ENCODE results near the gene LDHAL6A. TPM values are rescaled to one million over a fixed set of nuclear protein-coding genes. Genes with fewer than 3 reads are reported as not detected.

Gene LDHAL6A
- total and polyA plus RNA-seq, 2 of the 13 experiments (the other 11 are each of a cell fraction or from before 2014, with no cell fraction given), result not detected

GRCh38 chr11:18526521-18527296, 71.1 kb downstream of the LDHAL6A start, which contains the start of gene TSG101 (continued):
- TF ChIP-seq ATF3 (CRISPR knock-in tag; IDR thresholded peaks at IDR 0.05), result peak; percentile 45; the same call in 1 of the 2 replicates
- TF ChIP-seq YY1 (IDR thresholded peaks at IDR 0.05; ENCODE audit: insufficient read depth, insufficient replicate concordance, low read depth, low read length), result peak; percentile 85
- TF ChIP-seq ATF7-NPFF (CRISPR knock-in tag; IDR thresholded peaks at IDR 0.05; ENCODE audit: low read depth), result peak; percentile 92
- TF ChIP-seq MIER3 (CRISPR knock-in tag; IDR thresholded peaks at IDR 0.05; ENCODE audit: borderline replicate concordance), result no peak; the same call in 1 of the 2 replicates
- TF ChIP-seq ZNF121 (CRISPR knock-in tag; IDR thresholded peaks at IDR 0.05), result peak; percentile 56
- no peak for TF ChIP-seq ESRRA (CRISPR knock-in tag; IDR thresholded peaks at IDR 0.05; ENCODE audit: low read depth)
- no peak for TF ChIP-seq TEAD2 (CRISPR knock-in tag; IDR thresholded peaks at IDR 0.05)
- peak; percentile 71; the same call in 1 of the 2 replicates for TF ChIP-seq ZNF790 (CRISPR knock-in tag; IDR thresholded peaks at IDR 0.05; ENCODE audit: borderline replicate concordance)
- peak; percentile 94 for TF ChIP-seq ARNT2 (CRISPR knock-in tag; IDR thresholded peaks at IDR 0.05; ENCODE audit: low read depth)
- TF ChIP-seq ZFP37 (CRISPR knock-in tag; IDR thresholded peaks at IDR 0.05; ENCODE audit: borderline replicate concordance), result no peak
- TF ChIP-seq ZC3H4 (CRISPR knock-in tag; IDR thresholded peaks at IDR 0.05; ENCODE audit: borderline replicate concordance), result no peak
- TF ChIP-seq STAT6 (CRISPR knock-in tag; IDR thresholded peaks at IDR 0.05; ENCODE audit: borderline replicate concordance), result peak; percentile 59; the same call in 1 of the 2 replicates
- no peak for TF ChIP-seq ZSCAN22 (CRISPR knock-in tag; IDR thresholded peaks at IDR 0.05)
- no peak; the same call in 1 of the 2 replicates for TF ChIP-seq HMGXB3 (CRISPR knock-in tag; IDR thresholded peaks at IDR 0.05; ENCODE audit: borderline replicate concordance)
- no peak for TF ChIP-seq ZBTB34 (CRISPR knock-in tag; IDR thresholded peaks at IDR 0.05)
- no peak for TF ChIP-seq THYN1 (CRISPR knock-in tag; IDR thresholded peaks at IDR 0.05; ENCODE audit: borderline replicate concordance, low read depth)
- peak; percentile 61; the same call in 1 of the 2 replicates for TF ChIP-seq ZNF772 (CRISPR knock-in tag; IDR thresholded peaks at IDR 0.05)
- peak; percentile 55; the same call in 1 of the 2 replicates for TF ChIP-seq CC2D1A (CRISPR knock-in tag; IDR thresholded peaks at IDR 0.05)
- TF ChIP-seq ZNF337 (CRISPR knock-in tag; IDR thresholded peaks at IDR 0.05; ENCODE audit: borderline replicate concordance, low read depth), result peak; percentile 71; the same call in 1 of the 2 replicates
- peak; percentile 84 for TF ChIP-seq TARDBP (CRISPR knock-in tag; IDR thresholded peaks at IDR 0.05)

All from HepG2 (cell line).